Astrocyte (in vitro differentiated cells and primary cell): ENCODE results near the gene ZBTB44. TPM values are rescaled to one million over a fixed set of nuclear protein-coding genes. Genes with fewer than 3 reads are reported as not detected.

Experiments used
- DNase-seq: peaks from one replicate; pipeline ENCODE4 v3.0.0-alpha.2; 2010; ENCODE audit warnings: low read depth
- FAIRE-seq: peaks from 2 replicates; lab custom pipeline; 2011; peaks lifted over from hg19 to GRCh38; lab: Jason Lieb, UNC
- H2AFZ ChIP-seq: 2 replicates; pipeline ENCODE4 v1.6.0; 2012; ENCODE audit warnings: low read depth, low read length, inconsistent platforms
- H3K27ac ChIP-seq: 2 replicates; pipeline ENCODE4 v1.5.1; 2011; ENCODE audit warnings: low read depth, low read length, inconsistent platforms
- H3K27me3 ChIP-seq: 2 replicates; pipeline ENCODE4 v1.6.0; 2011; ENCODE audit warnings: low read length, inconsistent platforms; ENCODE audit not compliant: insufficient read depth
- H3K36me3 ChIP-seq: 2 replicates; pipeline ENCODE4 v1.5.1; 2011; ENCODE audit warnings: low read length, inconsistent platforms; ENCODE audit not compliant: insufficient read depth
- H3K4me1 ChIP-seq: 2 replicates; pipeline ENCODE4 v1.5.1; 2011; ENCODE audit warnings: low read length, inconsistent platforms; ENCODE audit not compliant: insufficient read depth
- H3K4me2 ChIP-seq: 2 replicates; pipeline ENCODE4 v1.6.0; 2012; ENCODE audit warnings: low read length, inconsistent platforms
- H3K4me3 ChIP-seq: 2 replicates; pipeline ENCODE4 v1.5.1; 2011; ENCODE audit warnings: low read depth, mild to moderate bottlenecking, low read length, inconsistent platforms; ENCODE audit not compliant: insufficient read depth
- H3K79me2 ChIP-seq: 2 replicates; pipeline ENCODE4 v1.6.0; 2012; ENCODE audit warnings: mild to moderate bottlenecking, low read length, inconsistent platforms; ENCODE audit not compliant: insufficient read depth
- H3K9ac ChIP-seq: 2 replicates; pipeline ENCODE4 v1.6.0; 2012; ENCODE audit warnings: mild to moderate bottlenecking, low read length, inconsistent platforms
- H3K9me3 ChIP-seq: 2 replicates; pipeline ENCODE4 v1.5.1; 2012; ENCODE audit warnings: low read depth, mild to moderate bottlenecking, low read length, inconsistent platforms; ENCODE audit not compliant: insufficient read depth
- H4K20me1 ChIP-seq: 2 replicates; pipeline ENCODE4 v1.6.0; 2012; ENCODE audit warnings: low read length, inconsistent platforms; ENCODE audit not compliant: insufficient read depth
- H3K27ac Mint-ChIP-seq: one replicate; pipeline ENCODE4 v1.8.0; 2021; ENCODE audit warnings: mild to moderate bottlenecking, mixed read lengths; ENCODE audit not compliant: unreplicated experiment
- H3K27me3 Mint-ChIP-seq: one replicate; pipeline ENCODE4 v1.8.0; 2021; ENCODE audit warnings: low read depth, mixed read lengths; ENCODE audit not compliant: unreplicated experiment
- H3K36me3 Mint-ChIP-seq: one replicate; pipeline ENCODE4 v1.8.0; 2021; ENCODE audit warnings: low read depth, mixed read lengths; ENCODE audit not compliant: unreplicated experiment
- H3K4me1 Mint-ChIP-seq: one replicate; pipeline ENCODE4 v1.8.0; 2021; ENCODE audit warnings: low read depth, mixed read lengths; ENCODE audit not compliant: unreplicated experiment
- H3K4me3 Mint-ChIP-seq: one replicate; pipeline ENCODE4 v1.8.0; 2021; ENCODE audit warnings: mild to moderate bottlenecking, moderate library complexity, mixed read lengths; ENCODE audit not compliant: unreplicated experiment
- H3K9me3 Mint-ChIP-seq: one replicate; pipeline ENCODE4 v1.8.0; 2021; ENCODE audit warnings: mild to moderate bottlenecking, mixed read lengths; ENCODE audit not compliant: unreplicated experiment
- EZH2 ChIP-seq: IDR thresholded peaks from 2 replicates; pipeline ENCODE4 v1.6.1; 2012; ENCODE audit warnings: mild to moderate bottlenecking, low read length, inconsistent platforms; ENCODE audit not compliant: insufficient read depth
- total RNA-seq: library from RNA; stranded (reverse); gene quantifications from 2 replicates; pipeline ENCODE4 v1.2.1, GENCODE V29; 2021
- TF ChIP-seq, protein P1 (sequence below): IDR thresholded peaks from 2 replicates; pipeline ENCODE4 v1.5.1; 2011; ENCODE audit warnings: low read depth, mild to moderate bottlenecking, inconsistent platforms, low read length, moderate library complexity; ENCODE audit not compliant: insufficient read depth

ZBTB44 gene
- total RNA-seq, 1 donor from 2014 or later: 25.3 TPM

DNA sequence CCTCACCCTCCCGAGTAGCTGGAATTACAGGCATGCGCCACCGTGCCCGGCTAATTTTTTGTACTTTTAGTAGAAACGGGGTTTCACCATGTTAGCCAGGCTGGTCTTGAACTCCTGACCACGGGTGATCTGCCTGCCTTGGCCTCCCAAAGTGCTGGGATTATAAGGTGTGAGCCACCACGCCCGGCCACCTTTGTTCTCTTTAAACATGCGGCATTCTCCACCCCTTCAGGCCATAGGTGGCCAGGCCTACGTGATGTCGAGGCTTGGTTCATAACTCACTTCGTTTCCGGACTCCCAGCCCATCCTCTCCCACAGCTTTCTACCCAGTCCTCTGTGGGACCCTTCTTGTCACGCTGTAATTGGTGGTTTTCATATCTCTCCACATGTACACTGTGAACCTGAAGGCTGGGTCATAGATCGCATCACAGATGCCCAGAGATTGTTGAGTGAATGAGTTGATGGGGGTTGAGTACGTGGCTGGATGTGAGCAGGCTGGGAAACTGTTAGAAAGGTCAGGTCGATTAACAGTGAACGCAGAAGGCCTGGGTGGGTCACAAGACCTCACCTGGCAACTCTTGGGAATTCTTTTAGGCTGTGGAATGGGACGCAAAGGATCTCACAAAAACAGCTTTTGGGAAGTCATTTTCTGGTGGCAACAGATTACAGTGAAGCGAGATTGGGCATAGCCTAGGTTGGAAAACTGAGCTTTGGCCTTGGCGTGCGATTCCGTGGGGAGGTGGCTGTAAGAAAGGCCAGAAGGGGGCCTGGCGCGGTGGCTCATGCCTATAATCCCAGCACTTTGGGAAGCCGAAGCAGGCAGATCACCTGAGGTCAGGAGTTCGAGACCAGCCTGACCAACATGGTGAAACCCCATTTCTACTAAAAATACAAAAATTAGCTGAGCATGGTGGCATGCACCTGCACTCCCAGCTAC, 110.7 kb downstream of the ZBTB44 start:
- Mint-ChIP-seq H3K4me1 (no peaks in the 10 kb centered on the region), H3K27ac (no peak overlapping the region), H3K27me3 (peaks cover 47% of the 10 kb centered on the region), H3K36me3 (peaks cover 7% of the 10 kb centered on the region), H3K4me3 (no peak overlapping the region), H3K9me3 (peaks cover 10% of the 10 kb centered on the region)
- Histone ChIP-seq H3K9me3 (peaks cover 4% of the 10 kb centered on the region), H4K20me1 (no peaks in the 10 kb centered on the region), H3K79me2 (no peaks in the 10 kb centered on the region), H3K4me2 (no peak overlapping the region), H3K4me1 (no peaks in the 10 kb centered on the region), H3K36me3 (no peaks in the 10 kb centered on the region), H3K27me3 (peaks cover 7% of the 10 kb centered on the region), H3K9ac (no peak overlapping the region), H3K27ac (no peak overlapping the region), H3K4me3 (no peak overlapping the region), H2AFZ (no peak overlapping the region)
- TF ChIP-seq EZH2: no peak
- TF ChIP-seq, protein P1, sequence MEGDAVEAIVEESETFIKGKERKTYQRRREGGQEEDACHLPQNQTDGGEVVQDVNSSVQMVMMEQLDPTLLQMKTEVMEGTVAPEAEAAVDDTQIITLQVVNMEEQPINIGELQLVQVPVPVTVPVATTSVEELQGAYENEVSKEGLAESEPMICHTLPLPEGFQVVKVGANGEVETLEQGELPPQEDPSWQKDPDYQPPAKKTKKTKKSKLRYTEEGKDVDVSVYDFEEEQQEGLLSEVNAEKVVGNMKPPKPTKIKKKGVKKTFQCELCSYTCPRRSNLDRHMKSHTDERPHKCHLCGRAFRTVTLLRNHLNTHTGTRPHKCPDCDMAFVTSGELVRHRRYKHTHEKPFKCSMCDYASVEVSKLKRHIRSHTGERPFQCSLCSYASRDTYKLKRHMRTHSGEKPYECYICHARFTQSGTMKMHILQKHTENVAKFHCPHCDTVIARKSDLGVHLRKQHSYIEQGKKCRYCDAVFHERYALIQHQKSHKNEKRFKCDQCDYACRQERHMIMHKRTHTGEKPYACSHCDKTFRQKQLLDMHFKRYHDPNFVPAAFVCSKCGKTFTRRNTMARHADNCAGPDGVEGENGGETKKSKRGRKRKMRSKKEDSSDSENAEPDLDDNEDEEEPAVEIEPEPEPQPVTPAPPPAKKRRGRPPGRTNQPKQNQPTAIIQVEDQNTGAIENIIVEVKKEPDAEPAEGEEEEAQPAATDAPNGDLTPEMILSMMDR: no peak
- no peak for FAIRE-seq
- no peak for DNase-seq

DNA sequence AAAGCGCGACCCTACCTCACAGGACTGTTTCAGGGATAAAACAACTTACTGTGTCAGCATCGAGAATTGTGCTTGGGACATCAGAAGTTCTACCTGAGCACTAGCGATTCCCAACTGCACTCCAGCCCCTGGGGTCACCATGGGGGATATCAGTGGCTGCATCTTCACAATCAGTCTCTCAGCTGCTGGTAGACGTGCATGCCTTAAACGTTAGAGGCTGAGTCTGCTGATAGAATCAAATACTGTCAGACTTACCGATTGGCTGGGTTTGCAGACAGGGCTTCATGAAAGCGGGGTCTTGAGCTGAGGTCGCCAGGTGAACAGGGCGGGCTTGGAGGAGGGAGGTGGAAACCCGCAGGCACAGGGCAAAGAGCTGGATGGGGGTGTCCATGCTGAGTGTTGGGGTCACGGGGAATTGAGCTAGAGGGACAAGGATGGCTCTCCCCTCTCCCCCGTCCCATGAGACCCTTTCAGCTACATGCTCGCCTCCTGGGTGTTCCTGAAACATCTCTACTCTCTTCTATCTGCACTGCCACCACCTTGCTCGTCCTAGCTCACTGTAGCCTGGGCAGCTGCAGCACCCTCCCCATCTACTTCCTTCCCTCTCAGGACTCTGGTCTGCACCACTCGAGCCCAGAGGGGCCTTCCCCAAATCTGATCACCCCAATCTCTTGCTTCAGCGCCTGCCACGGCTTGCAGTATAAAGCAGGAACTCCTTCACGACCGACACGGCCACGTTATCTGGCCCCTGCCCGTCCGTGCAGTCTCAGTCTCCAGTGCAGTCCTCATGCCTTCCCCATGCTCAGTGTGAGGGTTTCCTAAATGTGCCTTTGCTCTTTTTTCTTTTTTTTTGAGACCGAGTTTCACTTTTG, 111.7 kb downstream of the ZBTB44 start:
- peaks cover 10% of the 10 kb centered on the region for H3K9me3 Mint-ChIP-seq
- Histone ChIP-seq H3K9me3 (peaks cover 4% of the 10 kb centered on the region), H3K79me2 (no peaks in the 10 kb centered on the region), H3K36me3 (no peaks in the 10 kb centered on the region), H3K27ac (no peak overlapping the region), H4K20me1 (no peaks in the 10 kb centered on the region), H2AFZ (no peak overlapping the region), H3K4me1 (no peaks in the 10 kb centered on the region), H3K27me3 (peaks cover 7% of the 10 kb centered on the region), H3K4me3 (no peak overlapping the region), H3K9ac (no peak overlapping the region), H3K4me2 (no peak overlapping the region)
- DNase-seq (no peak), FAIRE-seq (no peak)
- H3K36me3 Mint-ChIP-seq: peaks cover 7% of the 10 kb centered on the region
- peaks cover 43% of the 10 kb centered on the region for H3K27me3 Mint-ChIP-seq
- no peak overlapping the region for H3K27ac Mint-ChIP-seq
- TF ChIP-seq EZH2: no peak
- TF ChIP-seq, protein P1: no peak
- H3K4me1 Mint-ChIP-seq: no peaks in the 10 kb centered on the region
- no peak overlapping the region for H3K4me3 Mint-ChIP-seq
